Spleen (tissue), 7 donors: ENCODE results near the gene PTAFR.

Source experiments
- POLR2A ChIP-seq, 3 donors: fragments of 450-650 bp; IDR thresholded peaks; one replicate each; pipeline ENCODE4 v1.5.1; 2017; ENCODE audit warnings: antibody characterized with exemption in 3 of 3, mild to moderate bottlenecking in 1 of 3
- TF ChIP-seq, protein P1 (sequence below), 11 experiments: fragments of 200-600 bp in 7 of 11; fragments of 450-650 bp in 4 of 11; sonication (generic) in 4 of 11; IDR thresholded peaks in 8 of 11; conservative IDR thresholded peaks in 3 of 11; 1 replicate in 7 of 11; 2 replicates in 4 of 11; pipeline versions ENCODE4 v1.4.0 to v1.8.0; 2016 to 2021; ENCODE audit warnings: antibody characterized with exemption in 11 of 11, inconsistent platforms in 4 of 11, mild to moderate bottlenecking in 1 of 11
- donor health status: DM: no; HTN: no; CAD: no; lungs with moderate emphysema.
- donor health status: DM: no; HTN: no; CAD: no.
- donor health status: DM: no; HTN: no; CAD: no.

DNA sequence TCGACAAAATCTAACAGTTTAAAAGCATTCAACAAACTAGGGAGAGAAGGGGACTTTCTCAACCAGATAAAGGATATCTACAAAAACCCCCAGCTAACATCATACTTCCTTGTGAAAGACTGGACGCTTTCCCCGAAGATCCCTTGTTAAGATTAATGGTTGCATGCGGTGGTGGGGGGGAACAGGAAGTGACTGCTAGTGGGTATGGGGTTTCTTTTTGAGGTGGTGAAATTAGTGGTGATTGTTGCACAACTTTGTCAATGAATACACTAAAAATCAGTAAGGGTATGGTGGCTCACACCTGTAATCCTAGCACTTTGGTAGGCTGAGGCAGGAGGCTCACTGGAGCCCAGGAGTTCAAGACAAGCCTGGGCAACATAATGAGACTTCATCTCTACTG is 61.2 kb downstream of the PTAFR start:
- TF ChIP-seq, protein P1, sequence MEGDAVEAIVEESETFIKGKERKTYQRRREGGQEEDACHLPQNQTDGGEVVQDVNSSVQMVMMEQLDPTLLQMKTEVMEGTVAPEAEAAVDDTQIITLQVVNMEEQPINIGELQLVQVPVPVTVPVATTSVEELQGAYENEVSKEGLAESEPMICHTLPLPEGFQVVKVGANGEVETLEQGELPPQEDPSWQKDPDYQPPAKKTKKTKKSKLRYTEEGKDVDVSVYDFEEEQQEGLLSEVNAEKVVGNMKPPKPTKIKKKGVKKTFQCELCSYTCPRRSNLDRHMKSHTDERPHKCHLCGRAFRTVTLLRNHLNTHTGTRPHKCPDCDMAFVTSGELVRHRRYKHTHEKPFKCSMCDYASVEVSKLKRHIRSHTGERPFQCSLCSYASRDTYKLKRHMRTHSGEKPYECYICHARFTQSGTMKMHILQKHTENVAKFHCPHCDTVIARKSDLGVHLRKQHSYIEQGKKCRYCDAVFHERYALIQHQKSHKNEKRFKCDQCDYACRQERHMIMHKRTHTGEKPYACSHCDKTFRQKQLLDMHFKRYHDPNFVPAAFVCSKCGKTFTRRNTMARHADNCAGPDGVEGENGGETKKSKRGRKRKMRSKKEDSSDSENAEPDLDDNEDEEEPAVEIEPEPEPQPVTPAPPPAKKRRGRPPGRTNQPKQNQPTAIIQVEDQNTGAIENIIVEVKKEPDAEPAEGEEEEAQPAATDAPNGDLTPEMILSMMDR (IDR thresholded peaks at IDR 0.05 in 8 of 11, conservative IDR thresholded peaks at IDR 0.05 in 3 of 11): peak in 1 of 11 experiments; percentile 1
- no peak for TF ChIP-seq POLR2A (IDR thresholded peaks at IDR 0.05)
